ENCODE results near the gene B4GALT1. TPM values are rescaled to one million over a fixed set of nuclear protein-coding genes. Genes with fewer than 3 reads are reported as not detected.

Gene B4GALT1
- total RNA-seq, 6 experiments from 2014 or later = 87.2 to 116 (median 106) TPM

DNA sequence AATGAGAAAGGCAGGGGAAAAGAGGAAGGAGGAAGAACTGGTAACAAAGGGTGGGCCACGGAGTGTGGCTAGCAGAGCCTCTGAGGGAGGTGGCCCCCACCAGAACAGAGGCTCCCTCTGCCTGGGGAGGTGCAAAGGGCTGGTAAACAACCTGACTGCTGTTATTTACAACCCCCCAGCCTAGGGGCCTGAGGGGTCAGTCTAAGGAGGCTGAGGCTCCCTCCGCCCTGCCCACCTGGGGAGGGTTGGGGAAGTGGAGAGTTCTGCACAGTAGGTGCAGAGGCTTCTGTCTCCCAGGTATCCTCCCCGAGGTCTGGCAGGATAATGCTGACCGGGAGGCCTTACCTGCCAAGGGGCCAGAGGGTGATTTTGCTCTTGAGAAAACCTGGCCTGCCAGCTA lies 55.0 kb downstream of the B4GALT1 start:
- H3K9me3 Mint-ChIP-seq = no peaks in the 10 kb centered on the region
- no peak overlapping the region for H3K4me3 Mint-ChIP-seq
- no peak for DNase-seq
- H3K27me3 Mint-ChIP-seq (ENCODE audit: insufficient read depth) = no peaks in the 10 kb centered on the region
- H3K27ac Mint-ChIP-seq = peak overlapping the region; percentile 69
- peaks cover 25% of the 10 kb centered on the region for H3K4me1 Mint-ChIP-seq (ENCODE audit: low read depth)
- no peak for TF ChIP-seq CTCF (IDR thresholded peaks at IDR 0.05)
- H3K36me3 Mint-ChIP-seq (ENCODE audit: low read depth) = peaks cover 22% of the 10 kb centered on the region; the same call in 1 of the 2 replicates

GRCh38 chr9:33111631-33112030 lies 55.5 kb downstream of the B4GALT1 start:
- H3K27ac Mint-ChIP-seq = peak overlapping the region; percentile 69
- H3K27me3 Mint-ChIP-seq (ENCODE audit: insufficient read depth) = no peaks in the 10 kb centered on the region
- TF ChIP-seq CTCF (IDR thresholded peaks at IDR 0.05) = no peak
- peaks cover 25% of the 10 kb centered on the region for H3K4me1 Mint-ChIP-seq (ENCODE audit: low read depth)
- H3K9me3 Mint-ChIP-seq = no peaks in the 10 kb centered on the region
- no peak overlapping the region for H3K4me3 Mint-ChIP-seq
- H3K36me3 Mint-ChIP-seq (ENCODE audit: low read depth) = peaks cover 22% of the 10 kb centered on the region; the same call in 1 of the 2 replicates
- no peak for DNase-seq

DNA sequence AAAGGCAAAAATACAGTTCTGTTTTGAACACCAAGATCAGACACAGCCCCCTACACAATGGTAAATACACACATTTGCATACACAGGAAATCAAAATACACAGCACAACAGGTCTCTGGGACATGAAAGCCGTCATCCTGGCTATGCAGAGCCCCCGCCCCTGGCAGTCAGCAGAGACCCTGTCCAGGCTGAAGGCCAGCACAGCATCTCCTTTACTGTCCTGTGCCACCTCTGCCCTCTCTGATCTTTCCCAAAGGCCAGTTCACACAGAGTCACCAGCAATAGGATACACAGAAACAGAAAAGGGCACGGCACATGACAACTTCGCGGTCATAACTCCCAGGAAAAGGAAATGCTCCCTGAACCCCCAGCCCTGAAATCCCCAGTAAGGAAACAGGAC lies 56.5 kb downstream of the B4GALT1 start:
- no peak for DNase-seq
- no peak overlapping the region for H3K4me3 Mint-ChIP-seq
- TF ChIP-seq CTCF (IDR thresholded peaks at IDR 0.05) = no peak
- no peak overlapping the region for H3K27ac Mint-ChIP-seq
- H3K27me3 Mint-ChIP-seq (ENCODE audit: insufficient read depth) = no peaks in the 10 kb centered on the region
- H3K9me3 Mint-ChIP-seq = no peaks in the 10 kb centered on the region
- H3K4me1 Mint-ChIP-seq (ENCODE audit: low read depth) = peaks cover 34% of the 10 kb centered on the region
- H3K36me3 Mint-ChIP-seq (ENCODE audit: low read depth) = peaks cover 22% of the 10 kb centered on the region; the same call in 1 of the 2 replicates

GRCh38 chr9:33109850-33110595 lies 57.1 kb downstream of the B4GALT1 start:
- no peaks in the 10 kb centered on the region for H3K9me3 Mint-ChIP-seq
- no peaks in the 10 kb centered on the region for H3K27me3 Mint-ChIP-seq (ENCODE audit: insufficient read depth)
- no peak overlapping the region for H3K4me3 Mint-ChIP-seq
- H3K27ac Mint-ChIP-seq = peak overlapping the region; percentile 56
- DNase-seq = no peak
- peaks cover 22% of the 10 kb centered on the region; the same call in 1 of the 2 replicates for H3K36me3 Mint-ChIP-seq (ENCODE audit: low read depth)
- H3K4me1 Mint-ChIP-seq (ENCODE audit: low read depth) = peaks cover 39% of the 10 kb centered on the region
- TF ChIP-seq CTCF (IDR thresholded peaks at IDR 0.05) = no peak

- H3K4me1 Mint-ChIP-seq (ENCODE audit: low read depth) = peaks cover 45% of the 10 kb centered on the region
- TF ChIP-seq CTCF (IDR thresholded peaks at IDR 0.05) = no peak
Observed at GRCh38 chr9:33109097-33109496, 58.0 kb downstream of the B4GALT1 start.

More at GRCh38 chr9:33109097-33109496, 58.0 kb downstream of the B4GALT1 start:
- Mint-ChIP-seq H3K9me3 (no peaks in the 10 kb centered on the region), H3K4me3 (no peak overlapping the region), H3K27me3 (ENCODE audit: insufficient read depth) (no peaks in the 10 kb centered on the region), H3K27ac (peak overlapping the region; percentile 45; the same call in 1 of the 2 replicates), H3K36me3 (ENCODE audit: low read depth) (peaks cover 26% of the 10 kb centered on the region; the same call in 1 of the 2 replicates)
- DNase-seq = no peak
